Keratinocyte (primary cell): Measurements from ENCODE around the gene KRT4.

ENCODE experiments used
- EZH2 ChIP-seq: IDR thresholded peaks from one replicate; pipeline ENCODE4 v1.6.1; 2012; ENCODE audit warnings: inconsistent platforms, mild to moderate bottlenecking, low read length, moderate library complexity
- TF ChIP-seq, protein P1 (sequence below), 3 experiments: IDR thresholded peaks in 1 of 3; conservative IDR thresholded peaks in 1 of 3; optimal IDR thresholded peaks in 1 of 3; 2 replicates in 2 of 3; 3 replicates in 1 of 3; pipeline versions ENCODE3 to v1.5.1; 2011; ENCODE audit warnings: low read length in 3 of 3, mild to moderate bottlenecking in 3 of 3, moderate library complexity in 2 of 3, control low read depth in 1 of 3, inconsistent platforms in 1 of 3; ENCODE audit not compliant: insufficient read depth in 2 of 3; ENCODE audit errors: extremely low read depth in 1 of 3

DNA sequence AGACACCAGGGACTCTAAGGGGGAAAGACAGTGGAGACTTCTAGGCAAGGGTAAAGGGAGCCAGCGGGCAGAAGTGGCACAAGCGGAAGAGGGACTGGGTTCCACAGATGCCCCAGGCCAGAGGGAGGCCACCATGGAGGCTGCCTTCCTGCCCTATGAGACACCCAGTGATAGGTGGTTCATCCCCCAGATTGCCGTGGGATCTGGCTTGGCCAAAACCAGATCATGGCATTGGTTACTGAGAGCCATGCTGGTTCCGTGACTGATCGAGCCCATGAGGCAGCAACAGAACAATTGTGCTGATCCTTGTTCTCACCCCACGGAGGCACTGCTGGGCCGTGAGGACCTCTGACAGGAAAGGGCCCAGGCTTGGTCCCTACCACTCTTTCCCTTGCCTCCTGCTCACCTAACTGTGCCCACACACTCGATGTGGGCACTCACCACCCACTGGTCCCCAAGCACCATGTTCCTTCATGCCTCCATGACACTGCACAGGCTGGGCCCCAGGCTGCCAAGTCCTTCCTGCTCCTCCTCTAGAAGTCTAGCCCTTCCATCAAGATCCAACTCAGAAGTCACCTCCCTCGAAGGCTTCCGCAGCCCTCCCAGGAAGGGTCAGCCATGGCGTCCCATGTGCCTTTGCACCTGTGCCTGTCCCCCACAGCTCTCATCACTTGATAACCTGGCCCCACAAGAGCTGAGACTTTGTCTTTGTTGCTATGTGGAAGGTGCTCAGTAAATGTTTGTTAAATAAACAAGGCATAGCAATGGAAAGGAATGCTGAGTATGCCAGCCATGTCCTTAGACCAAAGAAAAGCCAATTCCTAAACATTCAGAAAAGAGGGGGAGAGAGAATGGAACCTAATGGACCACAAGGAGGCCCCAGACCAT, 12.9 kb upstream of the KRT4 start:
- TF ChIP-seq, protein P1, sequence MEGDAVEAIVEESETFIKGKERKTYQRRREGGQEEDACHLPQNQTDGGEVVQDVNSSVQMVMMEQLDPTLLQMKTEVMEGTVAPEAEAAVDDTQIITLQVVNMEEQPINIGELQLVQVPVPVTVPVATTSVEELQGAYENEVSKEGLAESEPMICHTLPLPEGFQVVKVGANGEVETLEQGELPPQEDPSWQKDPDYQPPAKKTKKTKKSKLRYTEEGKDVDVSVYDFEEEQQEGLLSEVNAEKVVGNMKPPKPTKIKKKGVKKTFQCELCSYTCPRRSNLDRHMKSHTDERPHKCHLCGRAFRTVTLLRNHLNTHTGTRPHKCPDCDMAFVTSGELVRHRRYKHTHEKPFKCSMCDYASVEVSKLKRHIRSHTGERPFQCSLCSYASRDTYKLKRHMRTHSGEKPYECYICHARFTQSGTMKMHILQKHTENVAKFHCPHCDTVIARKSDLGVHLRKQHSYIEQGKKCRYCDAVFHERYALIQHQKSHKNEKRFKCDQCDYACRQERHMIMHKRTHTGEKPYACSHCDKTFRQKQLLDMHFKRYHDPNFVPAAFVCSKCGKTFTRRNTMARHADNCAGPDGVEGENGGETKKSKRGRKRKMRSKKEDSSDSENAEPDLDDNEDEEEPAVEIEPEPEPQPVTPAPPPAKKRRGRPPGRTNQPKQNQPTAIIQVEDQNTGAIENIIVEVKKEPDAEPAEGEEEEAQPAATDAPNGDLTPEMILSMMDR (optimal IDR thresholded peaks at IDR 0.05 in 1 of 3, IDR thresholded peaks at IDR 0.05 in 1 of 3, conservative IDR thresholded peaks at IDR 0.05 in 1 of 3; ENCODE audit: extremely low read depth in 1 of 3, insufficient read depth in 2 of 3, low read length in 3 of 3) = no peak
- no peak for TF ChIP-seq EZH2
